Thyroid gland (tissue), 4 donors: Measurements from ENCODE around the gene SULT2B1.

Experiments used
- CTCF ChIP-seq, 6 experiments: fragments of 200-600 bp in 3 of 6; fragments of 450-650 bp in 3 of 6; sonication (generic) in 3 of 6; IDR thresholded peaks; one replicate each; pipeline ENCODE4 v1.5.1; 2016 to 2019; ENCODE audit warnings: antibody characterized with exemption in 6 of 6, mild to moderate bottlenecking in 2 of 6, inconsistent platforms in 1 of 6, moderate library complexity in 1 of 6
- POLR2A ChIP-seq, 2 donors: fragments of 450-650 bp; IDR thresholded peaks; one replicate each; pipeline ENCODE4 v1.6.1; 2017; ENCODE audit warnings: antibody characterized with exemption in 2 of 2, mild to moderate bottlenecking in 2 of 2, moderate library complexity in 1 of 2

GRCh38 chr19:48596237-48596636 is 44.3 kb downstream of the SULT2B1 start:
- TF ChIP-seq CTCF (IDR thresholded peaks at IDR 0.05) (no peak), POLR2A (IDR thresholded peaks at IDR 0.05) (no peak)
